Heart left ventricle (tissue), 16 donors: ENCODE results near the gene FPR2. TPM values are rescaled to one million over a fixed set of nuclear protein-coding genes. Genes with fewer than 3 reads are reported as not detected.

Experiments
- ATAC-seq, 4 donors: fragments of 200-7000 bp; cut with Tn5 transposase; one replicate each; pipeline ENCODE4 v1.9.1; 2020 to 2022; ENCODE audit warnings: moderate library complexity in 4 of 4, mild to moderate bottlenecking in 3 of 4, moderate number of reproducible peaks in 1 of 4
- DNase-seq, 5 donors: peaks; one replicate each; pipeline ENCODE4 v3.0.0-alpha.2; 2020
- H3K27ac ChIP-seq, 12 donors: fragments of 200-600 bp; sonication (generic) in 4 of 12; one replicate each; pipeline versions ENCODE4 v1.5.0 to v1.8.0; 2016 to 2022; ENCODE audit warnings: mild to moderate bottlenecking in 2 of 12
- H3K27me3 ChIP-seq, 9 donors: fragments of 200-600 bp; sonication (generic) in 2 of 9; one replicate each; pipeline versions ENCODE4 v1.5.1 to v1.8.0; 2016 to 2022; ENCODE audit warnings: mild to moderate bottlenecking in 3 of 9
- H3K36me3 ChIP-seq, 9 donors: fragments of 200-600 bp; sonication (generic) in 2 of 9; one replicate each; pipeline versions ENCODE4 v1.5.0 to v1.8.0; 2018 to 2022; ENCODE audit warnings: mild to moderate bottlenecking in 2 of 9
- H3K4me1 ChIP-seq, 12 donors: fragments of 200-600 bp; sonication (generic) in 4 of 12; one replicate each; pipeline versions ENCODE4 v1.5.0 to v1.8.0; 2016 to 2022; ENCODE audit warnings: mild to moderate bottlenecking in 3 of 12
- H3K4me3 ChIP-seq, 12 donors: fragments of 200-600 bp; sonication (generic) in 4 of 12; one replicate each; pipeline versions ENCODE4 v1.5.0 to v1.8.0; 2017 to 2022; ENCODE audit warnings: mild to moderate bottlenecking in 9 of 12, moderate library complexity in 4 of 12
- H3K9me3 ChIP-seq, 12 donors: fragments of 200-600 bp; sonication (generic) in 4 of 12; one replicate each; pipeline versions ENCODE4 v1.5.0 to v1.8.0; 2016 to 2022; ENCODE audit warnings: mild to moderate bottlenecking in 1 of 12
- POLR2A ChIP-seq, 2 donors: fragments of 450-650 bp; IDR thresholded peaks; one replicate each; pipeline ENCODE4 v1.6.1; 2017; ENCODE audit warnings: antibody characterized with exemption in 2 of 2, mild to moderate bottlenecking in 2 of 2, moderate library complexity in 2 of 2
- WGBS, 4 donors: extraction: QIAGEN DNeasy Blood & Tissue Kit in 2 of 4; methylation state at CpG; one replicate each; pipeline versions ENCODE4 v1.1.5 to v1.1.7; 2013 to 2018; 5-methylcytosine and 5-hydroxymethylcytosine counted together
- intact Hi-C, 10 donors: fragments of 100-400 bp; cut with DNase I; formaldehyde crosslinking; loops; one replicate each; pipeline versions ENCODE4 v1.11.1 to v1.14.2; 2022
- polyA plus RNA-seq, 2 donors: library from polyadenylated mRNA; stranded (reverse); fragments of 200-250 nt; gene quantifications; one replicate each; pipeline ENCODE4 v1.2.3, GENCODE V29; 2013
- total RNA-seq, 9 donors: library from RNA; depleted of rRNA in 2 of 9; stranded (reverse); fragments of >200 nt in 2 of 9; fragmentation: NEBNext Ultra II Directional in 3 of 9; extraction: Animal tissue kit (Norgen Biotek cat#: 25700) in 3 of 9; gene quantifications; one replicate each; pipeline versions ENCODE4 v1.1.0 to v1.2.4, GENCODE V29; 2016 to 2023
- TF ChIP-seq, protein P1 (sequence below), 12 donors: fragments of 200-600 bp; sonication (generic) in 4 of 12; IDR thresholded peaks; one replicate each; pipeline versions ENCODE4 v1.5.0 to v1.8.0; 2018 to 2022; ENCODE audit warnings: antibody characterized with exemption in 12 of 12, mild to moderate bottlenecking in 5 of 12
- donor health status: ischemic (EF 13 %, LVEDD 7.1; RV severe dilation, severe dysfunction).
- donor health status: healthy with polysubstance abuse.
- donor health status: DM: no; HTN: yes; CAD: no.
- donor health status: DM: no; HTN: no; CAD: no.
- donor health status: ischemic (EF 25% LVEDD 6.9; RV normal size, moderate dysfunction).
- donor health status: ischemic (EF 25% LVEDD 5.7; RV mildly dilated, moderate dysfunction).
- donor health status: healthy.
- donor health status: DM: yes; HTN: yes; CAD: no.
- donor health status: ischemic (EF 35%, LVEDD 5.7; RV mildly dilated, moderate dysfunction).
- donor health status: nonischemic (EF 11% LVEDD 7.7; RV severe dilation, severe dysfunction).
- donor health status: DM: yes; HTN: yes; CAD: no.
- donor health status: PGD.
- donor health status: ischemic (EF 29% LVEDD 5.4; RV normal size, mild dysfunction).
- donor health status: nonischemic (EF 23%, LVEDD 6.1; RV moderate dilation, normal function).

Gene FPR2
- total and polyA plus RNA-seq, 11 donors: 0.11 to 11.1 (median 0.80) TPM; not detected in 1

DNA sequence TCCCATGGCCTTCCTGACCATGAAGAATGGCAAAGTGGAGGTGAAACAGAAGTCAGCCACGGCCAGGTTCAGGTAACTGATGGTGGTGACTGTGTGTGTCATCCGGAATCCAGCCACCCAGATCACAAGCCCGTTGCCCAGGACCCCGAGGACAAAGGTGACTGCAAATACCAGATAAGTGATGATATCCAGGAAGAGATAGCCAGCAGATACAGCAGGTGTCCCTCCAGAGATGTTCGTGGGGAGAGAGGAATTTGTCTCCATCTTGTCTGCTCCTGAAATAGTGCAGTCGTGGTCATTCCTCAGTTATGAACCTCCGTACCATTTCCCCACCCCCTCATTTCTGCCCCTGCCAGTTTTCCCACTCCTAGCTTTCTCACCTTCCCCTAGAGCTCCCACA lies 14.2 kb upstream of the FPR2 start:
- Histone ChIP-seq H3K27me3 (peaks cover 0 to 16% (median 0%) of the 10 kb centered on the region in 9 donors), H3K4me3 (no peak overlapping the region), H3K36me3 (peaks cover 0 to 11% (median 0%) of the 10 kb centered on the region in 9 donors), H3K4me1 (peaks cover 0 to 16% (median 0%) of the 10 kb centered on the region in 12 donors), H3K9me3 (no peaks in the 10 kb centered on the region), H3K27ac (no peak overlapping the region)
- ATAC-seq: no peak
- DNase-seq: no peak
- 66 to 73% (median 67%) methylated on average over 7 of the region's 7 CpGs for WGBS, 4 donors
- intact Hi-C loops: no loop called here
- TF ChIP-seq, protein P1, sequence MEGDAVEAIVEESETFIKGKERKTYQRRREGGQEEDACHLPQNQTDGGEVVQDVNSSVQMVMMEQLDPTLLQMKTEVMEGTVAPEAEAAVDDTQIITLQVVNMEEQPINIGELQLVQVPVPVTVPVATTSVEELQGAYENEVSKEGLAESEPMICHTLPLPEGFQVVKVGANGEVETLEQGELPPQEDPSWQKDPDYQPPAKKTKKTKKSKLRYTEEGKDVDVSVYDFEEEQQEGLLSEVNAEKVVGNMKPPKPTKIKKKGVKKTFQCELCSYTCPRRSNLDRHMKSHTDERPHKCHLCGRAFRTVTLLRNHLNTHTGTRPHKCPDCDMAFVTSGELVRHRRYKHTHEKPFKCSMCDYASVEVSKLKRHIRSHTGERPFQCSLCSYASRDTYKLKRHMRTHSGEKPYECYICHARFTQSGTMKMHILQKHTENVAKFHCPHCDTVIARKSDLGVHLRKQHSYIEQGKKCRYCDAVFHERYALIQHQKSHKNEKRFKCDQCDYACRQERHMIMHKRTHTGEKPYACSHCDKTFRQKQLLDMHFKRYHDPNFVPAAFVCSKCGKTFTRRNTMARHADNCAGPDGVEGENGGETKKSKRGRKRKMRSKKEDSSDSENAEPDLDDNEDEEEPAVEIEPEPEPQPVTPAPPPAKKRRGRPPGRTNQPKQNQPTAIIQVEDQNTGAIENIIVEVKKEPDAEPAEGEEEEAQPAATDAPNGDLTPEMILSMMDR (IDR thresholded peaks at IDR 0.05): no peak
- TF ChIP-seq POLR2A (IDR thresholded peaks at IDR 0.05): no peak

DNA sequence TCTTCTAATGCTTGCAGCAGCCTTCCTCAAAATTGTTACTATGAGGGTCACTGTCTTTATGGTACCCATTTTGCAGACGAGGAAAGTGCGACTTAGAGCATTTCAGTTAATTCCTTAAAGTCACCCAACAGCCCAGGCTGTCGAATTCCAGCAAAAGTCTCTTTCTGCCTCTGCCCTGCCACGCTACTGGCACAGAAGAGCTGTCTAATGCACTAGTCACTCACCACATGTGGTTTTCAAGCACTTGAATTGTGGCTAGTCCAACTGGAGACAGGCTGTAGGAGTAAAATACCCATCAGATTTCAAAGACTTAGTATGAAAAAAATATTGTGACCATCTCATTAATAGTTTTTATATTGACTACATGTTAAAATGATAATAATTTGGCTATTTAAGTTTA lies 11.0 kb upstream of the FPR2 start:
- TF ChIP-seq, protein P1 (IDR thresholded peaks at IDR 0.05): no peak
- no peak for TF ChIP-seq POLR2A (IDR thresholded peaks at IDR 0.05)
- Histone ChIP-seq H3K36me3 (peaks cover 0 to 11% (median 0%) of the 10 kb centered on the region in 9 donors), H3K4me3 (peak overlapping the region in 2 of 12 donors; percentile 37 to 54), H3K27me3 (no peaks in the 10 kb centered on the region), H3K9me3 (no peaks in the 10 kb centered on the region), H3K27ac (peak overlapping the region in 1 of 12 donors; percentile 42), H3K4me1 (peaks cover 0 to 44% (median 0%) of the 10 kb centered on the region in 12 donors)
- no peak for ATAC-seq
- WGBS, 4 donors: 72 to 79% (median 73%) methylated on average over 4 of the region's 4 CpGs
- no peak for DNase-seq
- intact Hi-C loops: no loop called here

DNA sequence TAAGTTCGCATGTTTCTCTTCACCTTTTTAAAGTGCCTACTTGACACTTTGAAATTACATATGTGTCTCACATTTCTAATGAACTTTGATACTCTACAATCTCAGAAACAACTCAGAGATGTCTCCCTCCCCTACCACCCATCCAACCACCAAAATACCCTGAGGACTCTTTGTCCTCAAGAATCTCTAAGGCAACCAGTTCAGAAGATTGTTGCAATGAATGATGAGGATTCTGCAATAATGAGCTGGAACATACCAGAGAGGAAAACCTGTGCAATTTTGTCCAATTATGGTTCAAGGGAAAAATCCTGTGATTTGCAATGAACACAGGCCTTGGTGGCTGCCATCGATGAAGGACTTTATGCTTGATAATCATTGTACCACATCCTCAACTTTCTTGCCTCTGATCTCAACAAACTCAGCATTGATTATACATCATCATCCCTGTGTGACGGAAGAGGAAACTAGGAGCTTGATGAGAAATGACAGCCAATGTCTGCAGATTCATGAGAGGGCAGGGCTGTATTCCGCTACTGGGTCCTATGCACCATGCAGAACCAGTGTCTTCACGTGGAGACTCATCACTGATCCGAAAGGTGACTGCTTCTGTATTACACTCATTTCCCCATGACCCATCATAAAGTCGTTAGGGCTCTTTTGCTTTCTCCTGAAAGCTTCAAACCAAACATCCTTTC lies 10.4 kb upstream of the FPR2 start:
- DNase-seq: no peak
- TF ChIP-seq POLR2A (IDR thresholded peaks at IDR 0.05): no peak
- TF ChIP-seq, protein P1 (IDR thresholded peaks at IDR 0.05): no peak
- ATAC-seq: no peak
- Histone ChIP-seq H3K27ac (peak overlapping the region in 2 of 12 donors; percentile 48 to 92), H3K4me1 (peaks cover 0 to 48% (median 0%) of the 10 kb centered on the region in 12 donors), H3K36me3 (peaks cover 0 to 11% (median 0%) of the 10 kb centered on the region in 9 donors), H3K27me3 (no peaks in the 10 kb centered on the region), H3K4me3 (peak overlapping the region in 5 of 12 donors; percentile 19 to 54 (median 32)), H3K9me3 (no peaks in the 10 kb centered on the region)
- WGBS, 4 donors: 78 to 82% (median 80%) methylated on average over 7 of the region's 7 CpGs
- intact Hi-C loops: no loop called here

DNA sequence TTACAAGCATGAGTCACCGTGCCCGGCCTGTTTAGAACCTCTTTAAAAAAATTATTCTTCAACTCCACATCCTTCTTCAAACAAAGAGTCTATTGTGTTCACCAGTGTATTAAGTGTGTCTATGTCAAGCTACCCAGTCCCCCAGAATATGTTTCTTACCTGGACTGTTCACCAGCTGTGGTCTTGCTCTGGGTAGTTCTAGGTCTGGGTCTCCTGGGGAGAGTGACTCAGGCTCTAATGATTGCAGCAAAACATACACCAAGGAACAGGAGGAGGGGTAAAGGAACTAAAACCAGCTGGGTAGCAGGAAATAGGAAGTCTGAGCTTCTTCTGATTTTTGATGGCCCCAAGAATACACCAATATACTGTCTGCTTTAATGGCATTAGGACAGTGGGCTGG lies 9.3 kb upstream of the FPR2 start, which contains the start of gene FPR1:
FPR1 (minus strand) TSS at position 224 of the 400 bp plus-strand sequence. CDS start 4,884 bp downstream, outside the sequence.
- peaks cover 0 to 2% (median 0%) of the 10 kb centered on the region in 9 donors for H3K36me3 ChIP-seq
- intact Hi-C loops: no loop called here
- H3K4me1 ChIP-seq: peaks cover 0 to 48% (median 0%) of the 10 kb centered on the region in 12 donors
- TF ChIP-seq, protein P1 (IDR thresholded peaks at IDR 0.05): no peak
- no peak for TF ChIP-seq POLR2A (IDR thresholded peaks at IDR 0.05)
- H3K27me3 ChIP-seq: peaks cover 0 to 3% (median 0%) of the 10 kb centered on the region in 9 donors
- peak within 1 kb of the TSS in 4 of 12 donors; percentile 24 to 92 (median 38) for H3K27ac ChIP-seq
- DNase-seq (peak in 1 of 5 donors; percentile 18), ATAC-seq (peak in 3 of 4 donors; percentile 78 to 86 (median 81))
- no peaks in the 10 kb centered on the region for H3K9me3 ChIP-seq
- H3K4me3 ChIP-seq: peak within 1 kb of the TSS in 6 of 12 donors; percentile 19 to 54 (median 31)
- WGBS, 4 donors: 64 to 80% (median 74%) methylated on average over 2 of the region's 2 CpGs
